LNCaP clone FGC (cell line): ENCODE results near the gene ZNF79.
"Not testable (repeated sequence)": the region's sequence is repeated elsewhere in the genome, so short reads cannot be mapped to it uniquely, and the experiment has no call there.

Experiments used
- DNase-seq: peaks from one replicate; pipeline ENCODE4 v3.0.0-alpha.2; 2011; ENCODE audit warnings: low read depth
- H3K4me3 ChIP-seq: 2 replicates; pipeline ENCODE4 v1.5.1; 2011; ENCODE audit warnings: mild to moderate bottlenecking, low read depth, low read length, control low read depth
- TF ChIP-seq, protein P1 (sequence below): IDR thresholded peaks from 2 replicates; pipeline ENCODE4 v1.5.1; 2012; ENCODE audit warnings: mild to moderate bottlenecking; ENCODE audit not compliant: control insufficient read depth, insufficient read depth; ENCODE audit errors: extremely low read depth

The ZNF79 gene

DNA sequence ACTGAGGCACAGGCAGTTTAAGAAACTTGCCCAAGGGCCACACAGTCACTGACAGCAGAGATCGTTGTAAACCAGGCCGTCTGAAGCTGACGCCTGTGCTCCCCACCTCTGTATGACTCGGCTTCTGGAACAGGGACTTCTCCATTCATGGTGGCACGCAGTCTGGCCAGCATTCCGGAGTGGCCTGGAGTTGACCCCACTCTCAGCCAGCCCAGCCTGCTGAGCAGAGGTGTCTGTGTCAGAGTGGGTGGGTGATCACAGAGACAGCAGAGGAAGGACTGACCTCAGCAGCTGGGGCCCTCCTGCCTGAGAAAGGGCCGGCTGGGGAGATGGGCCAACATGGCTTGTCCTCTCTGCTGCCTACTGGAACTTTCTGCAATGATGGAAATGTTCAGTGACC is 39.7 kb downstream of the ZNF79 start:
- H3K4me3 ChIP-seq = no peak overlapping the region
- TF ChIP-seq, protein P1, sequence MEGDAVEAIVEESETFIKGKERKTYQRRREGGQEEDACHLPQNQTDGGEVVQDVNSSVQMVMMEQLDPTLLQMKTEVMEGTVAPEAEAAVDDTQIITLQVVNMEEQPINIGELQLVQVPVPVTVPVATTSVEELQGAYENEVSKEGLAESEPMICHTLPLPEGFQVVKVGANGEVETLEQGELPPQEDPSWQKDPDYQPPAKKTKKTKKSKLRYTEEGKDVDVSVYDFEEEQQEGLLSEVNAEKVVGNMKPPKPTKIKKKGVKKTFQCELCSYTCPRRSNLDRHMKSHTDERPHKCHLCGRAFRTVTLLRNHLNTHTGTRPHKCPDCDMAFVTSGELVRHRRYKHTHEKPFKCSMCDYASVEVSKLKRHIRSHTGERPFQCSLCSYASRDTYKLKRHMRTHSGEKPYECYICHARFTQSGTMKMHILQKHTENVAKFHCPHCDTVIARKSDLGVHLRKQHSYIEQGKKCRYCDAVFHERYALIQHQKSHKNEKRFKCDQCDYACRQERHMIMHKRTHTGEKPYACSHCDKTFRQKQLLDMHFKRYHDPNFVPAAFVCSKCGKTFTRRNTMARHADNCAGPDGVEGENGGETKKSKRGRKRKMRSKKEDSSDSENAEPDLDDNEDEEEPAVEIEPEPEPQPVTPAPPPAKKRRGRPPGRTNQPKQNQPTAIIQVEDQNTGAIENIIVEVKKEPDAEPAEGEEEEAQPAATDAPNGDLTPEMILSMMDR = no peak
- no peak for DNase-seq

DNA sequence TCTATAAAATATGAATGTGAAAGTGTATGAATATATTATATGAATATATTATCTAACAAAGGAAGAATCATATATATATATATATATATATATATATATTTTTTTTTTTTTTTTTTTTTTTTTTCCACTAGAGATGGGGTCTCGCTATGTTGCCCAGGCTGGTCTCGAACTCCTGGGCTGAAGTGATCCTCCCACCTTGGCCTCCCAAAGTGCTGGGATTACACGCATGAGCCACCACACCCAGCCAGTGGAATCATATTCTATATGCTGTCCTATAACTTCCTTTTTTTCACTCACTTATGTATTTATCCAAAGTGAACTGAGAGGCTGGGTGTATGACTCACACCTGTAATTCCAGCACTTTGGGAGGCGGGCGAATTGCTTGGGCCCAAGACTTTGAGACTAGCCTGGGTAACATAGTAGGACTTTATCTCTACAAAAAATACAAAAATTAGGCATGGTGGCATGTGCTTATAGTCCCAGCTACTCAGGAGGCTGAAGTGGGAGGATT is 42.3 kb downstream of the ZNF79 start:
- DNase-seq, H3K4me3 ChIP-seq: not testable (repeated sequence)

DNA sequence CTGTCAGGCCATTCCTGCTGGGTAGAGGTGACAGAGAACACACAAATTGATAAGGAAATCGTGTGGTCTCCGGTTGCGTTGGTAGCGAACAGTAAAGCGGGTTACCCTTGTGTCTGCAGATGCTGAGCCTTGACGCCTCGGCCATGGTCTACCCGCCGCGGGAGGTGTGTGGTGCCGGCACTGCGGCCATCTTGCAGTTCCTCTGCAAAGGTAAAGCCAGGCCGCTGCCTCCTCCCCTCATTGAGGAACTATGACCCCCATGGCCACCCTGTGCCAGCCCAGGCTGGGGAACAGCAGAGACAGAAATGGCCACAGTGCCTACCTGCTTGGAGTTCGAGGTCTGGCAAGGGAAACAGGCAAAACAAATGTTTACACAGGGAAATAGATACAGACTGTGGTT is 43.4 kb downstream of the ZNF79 start:
- H3K4me3 ChIP-seq = no peak overlapping the region
- TF ChIP-seq, protein P1 = no peak
- no peak for DNase-seq

DNA sequence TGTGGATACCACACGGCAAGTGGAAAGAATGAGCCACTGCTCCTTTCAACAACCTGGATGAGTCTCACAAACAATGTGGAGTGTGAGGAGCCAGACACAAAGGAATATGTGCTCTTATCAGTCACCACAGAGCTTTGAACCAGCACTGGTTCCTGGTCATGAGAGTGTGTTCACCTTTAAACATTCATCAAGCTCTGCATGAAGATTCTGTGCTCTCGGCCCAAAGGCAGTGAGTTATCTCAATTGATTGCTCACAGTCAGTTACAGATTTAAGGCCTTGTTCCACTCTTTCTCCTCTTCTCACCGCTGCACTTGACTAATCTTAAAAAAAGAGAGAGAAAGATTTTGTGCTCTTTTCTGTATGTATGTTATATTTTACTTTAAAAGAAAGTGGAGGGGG is 46.5 kb downstream of the ZNF79 start:
- TF ChIP-seq, protein P1 = no peak
- no peak for DNase-seq
- H3K4me3 ChIP-seq = no peak overlapping the region

DNA sequence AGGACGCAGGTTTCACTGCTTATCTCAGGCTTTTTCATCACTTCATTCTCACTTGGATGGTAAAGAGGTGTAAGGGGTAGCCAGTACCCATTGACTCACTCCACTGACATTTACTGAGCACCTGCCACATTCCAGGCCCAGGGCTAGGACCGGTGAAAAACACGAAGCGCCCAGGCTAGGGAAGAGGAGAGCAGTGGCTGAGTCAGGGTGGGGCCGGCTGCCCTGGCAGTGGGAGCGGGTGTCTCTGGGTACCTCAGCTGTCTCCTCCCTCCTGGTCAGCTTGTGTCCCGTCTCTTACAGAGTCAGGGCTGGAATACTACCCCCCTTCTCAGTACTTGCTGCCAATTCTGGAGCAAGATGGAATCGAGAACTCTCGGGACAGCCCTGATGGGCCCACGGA is 49.3 kb downstream of the ZNF79 start:
- no peak overlapping the region for H3K4me3 ChIP-seq
- no peak for DNase-seq
- TF ChIP-seq, protein P1 = no peak

DNA sequence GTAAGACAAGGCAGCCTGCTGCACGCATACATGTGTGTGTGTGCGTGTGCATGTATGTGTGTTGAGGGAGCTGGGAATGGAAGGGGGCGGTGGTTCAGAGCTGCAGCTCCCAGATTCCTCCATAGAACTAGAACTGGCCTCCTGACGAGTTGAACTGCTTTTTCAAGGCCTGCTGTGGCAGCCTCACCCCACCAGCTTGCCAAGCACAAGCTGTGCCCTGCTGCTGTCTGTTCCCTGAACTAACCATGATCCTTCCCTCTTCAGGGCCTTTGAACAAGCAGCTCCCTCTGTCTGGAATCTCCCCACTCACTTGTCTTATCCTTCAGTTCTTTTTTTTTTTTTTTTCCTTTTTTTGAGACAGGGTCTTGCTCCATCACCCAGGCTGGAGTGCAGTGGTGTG is 49.8 kb downstream of the ZNF79 start:
- H3K4me3 ChIP-seq = no peak overlapping the region
- TF ChIP-seq, protein P1 = no peak
- DNase-seq = no peak

DNA sequence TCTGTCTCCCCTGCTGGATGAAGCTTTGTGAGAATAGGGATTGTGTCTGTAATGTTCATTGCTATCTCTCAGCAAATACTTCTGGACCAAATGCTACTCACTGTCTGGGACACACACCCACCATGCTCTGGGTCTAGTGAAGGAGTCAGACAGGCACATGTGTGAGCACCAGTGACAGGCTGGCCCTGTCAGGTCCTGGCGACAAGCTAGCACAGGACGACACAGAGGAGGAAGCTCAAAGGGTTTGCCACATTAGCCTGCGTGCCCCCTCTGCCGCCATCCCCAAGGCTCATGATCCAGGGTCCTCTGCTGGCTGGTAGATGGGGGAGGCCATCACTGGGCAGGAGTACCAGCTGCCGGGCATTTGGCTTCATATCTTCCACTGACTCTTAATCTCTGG is 50.4 kb downstream of the ZNF79 start:
- TF ChIP-seq, protein P1 = no peak
- H3K4me3 ChIP-seq = no peak overlapping the region
- no peak for DNase-seq
